Measurements from ENCODE around the gene SURF2. TPM values are rescaled to one million over a fixed set of nuclear protein-coding genes. Genes with fewer than 3 reads are reported as not detected.

The SURF2 gene
- total RNA-seq, 1 donor from 2014 or later: 20.0 TPM

GRCh38 chr9:133397895-133398294 is 41.5 kb downstream of the SURF2 start:
- Mint-ChIP-seq H3K4me1 (ENCODE audit: low read depth, unreplicated experiment) (no peaks in the 10 kb centered on the region), H3K9me3 (ENCODE audit: unreplicated experiment) (no peaks in the 10 kb centered on the region), H3K27me3 (ENCODE audit: low read depth, unreplicated experiment) (peaks cover 38% of the 10 kb centered on the region), H3K4me3 (ENCODE audit: unreplicated experiment) (no peak overlapping the region), H3K36me3 (ENCODE audit: low read depth, unreplicated experiment) (no peaks in the 10 kb centered on the region), H3K27ac (ENCODE audit: unreplicated experiment) (no peak overlapping the region)
- no peaks in the 10 kb centered on the region for H3K9me3 ChIP-seq (ENCODE audit: insufficient read depth, low read depth, low read length)
- H3K4me3 ChIP-seq (ENCODE audit: insufficient read depth, low read depth, low read length): no peak overlapping the region
- no peaks in the 10 kb centered on the region for H3K4me1 ChIP-seq (ENCODE audit: insufficient read depth, low read length)
- H3K79me2 ChIP-seq (ENCODE audit: insufficient read depth, low read length): no peaks in the 10 kb centered on the region
- peaks cover 2% of the 10 kb centered on the region for H3K27me3 ChIP-seq (ENCODE audit: insufficient read depth, low read length)
- FAIRE-seq (no peak), DNase-seq (ENCODE audit: low read depth) (no peak)
- no peak overlapping the region for H3K9ac ChIP-seq (ENCODE audit: low read length)
- peaks cover 6% of the 10 kb centered on the region for H4K20me1 ChIP-seq (ENCODE audit: insufficient read depth, low read length)
- TF ChIP-seq CTCF (IDR thresholded peaks at IDR 0.05; ENCODE audit: insufficient read depth, low read depth, low read length): no peak
- TF ChIP-seq EZH2 (IDR thresholded peaks at IDR 0.05; ENCODE audit: insufficient read depth, low read length): no peak
- no peak overlapping the region for H3K4me2 ChIP-seq (ENCODE audit: low read length)
- H2AFZ ChIP-seq (ENCODE audit: low read depth, low read length): no peak overlapping the region
- H3K36me3 ChIP-seq (ENCODE audit: insufficient read depth, low read length): no peaks in the 10 kb centered on the region
- no peak overlapping the region for H3K27ac ChIP-seq (ENCODE audit: low read depth, low read length)

GRCh38 chr9:133400292-133400691 is 43.9 kb downstream of the SURF2 start:
- Histone ChIP-seq H4K20me1 (ENCODE audit: insufficient read depth, low read length) (peaks cover 11% of the 10 kb centered on the region), H3K4me1 (ENCODE audit: insufficient read depth, low read length) (peaks cover 1% of the 10 kb centered on the region), H3K9me3 (ENCODE audit: insufficient read depth, low read depth, low read length) (no peaks in the 10 kb centered on the region), H2AFZ (ENCODE audit: low read depth, low read length) (no peak overlapping the region), H3K9ac (ENCODE audit: low read length) (no peak overlapping the region), H3K79me2 (ENCODE audit: insufficient read depth, low read length) (no peaks in the 10 kb centered on the region), H3K4me2 (ENCODE audit: low read length) (no peak overlapping the region), H3K36me3 (ENCODE audit: insufficient read depth, low read length) (peaks cover 4% of the 10 kb centered on the region), H3K27ac (ENCODE audit: low read depth, low read length) (no peak overlapping the region), H3K4me3 (ENCODE audit: insufficient read depth, low read depth, low read length) (no peak overlapping the region), H3K27me3 (ENCODE audit: insufficient read depth, low read length) (no peaks in the 10 kb centered on the region)
- Mint-ChIP-seq H3K9me3 (ENCODE audit: unreplicated experiment) (no peaks in the 10 kb centered on the region), H3K4me1 (ENCODE audit: low read depth, unreplicated experiment) (peaks cover 1% of the 10 kb centered on the region), H3K27ac (ENCODE audit: unreplicated experiment) (no peak overlapping the region), H3K36me3 (ENCODE audit: low read depth, unreplicated experiment) (peaks cover 4% of the 10 kb centered on the region), H3K4me3 (ENCODE audit: unreplicated experiment) (no peak overlapping the region), H3K27me3 (ENCODE audit: low read depth, unreplicated experiment) (peaks cover 24% of the 10 kb centered on the region)
- FAIRE-seq: no peak
- DNase-seq (ENCODE audit: low read depth): no peak
- TF ChIP-seq CTCF (IDR thresholded peaks at IDR 0.05; ENCODE audit: insufficient read depth, low read depth, low read length) (no peak), EZH2 (IDR thresholded peaks at IDR 0.05; ENCODE audit: insufficient read depth, low read length) (no peak)

GRCh38 chr9:133401588-133401987 is 45.2 kb downstream of the SURF2 start:
- peaks cover 9% of the 10 kb centered on the region for H3K4me1 ChIP-seq (ENCODE audit: insufficient read depth, low read length)
- peaks cover 23% of the 10 kb centered on the region for H4K20me1 ChIP-seq (ENCODE audit: insufficient read depth, low read length)
- Mint-ChIP-seq H3K27ac (ENCODE audit: unreplicated experiment) (no peak overlapping the region), H3K36me3 (ENCODE audit: low read depth, unreplicated experiment) (peaks cover 8% of the 10 kb centered on the region), H3K4me3 (ENCODE audit: unreplicated experiment) (no peak overlapping the region), H3K27me3 (ENCODE audit: low read depth, unreplicated experiment) (peaks cover 14% of the 10 kb centered on the region), H3K4me1 (ENCODE audit: low read depth, unreplicated experiment) (peaks cover 9% of the 10 kb centered on the region), H3K9me3 (ENCODE audit: unreplicated experiment) (no peaks in the 10 kb centered on the region)
- H3K27ac ChIP-seq (ENCODE audit: low read depth, low read length): no peak overlapping the region
- H3K9me3 ChIP-seq (ENCODE audit: insufficient read depth, low read depth, low read length): no peaks in the 10 kb centered on the region
- FAIRE-seq (no peak), DNase-seq (ENCODE audit: low read depth) (no peak)
- TF ChIP-seq CTCF (IDR thresholded peaks at IDR 0.05; ENCODE audit: insufficient read depth, low read depth, low read length): no peak
- H3K9ac ChIP-seq (ENCODE audit: low read length): no peak overlapping the region
- no peak overlapping the region for H3K4me3 ChIP-seq (ENCODE audit: insufficient read depth, low read depth, low read length)
- H3K79me2 ChIP-seq (ENCODE audit: insufficient read depth, low read length): no peaks in the 10 kb centered on the region
- no peaks in the 10 kb centered on the region for H3K27me3 ChIP-seq (ENCODE audit: insufficient read depth, low read length)
- peaks cover 5% of the 10 kb centered on the region for H3K36me3 ChIP-seq (ENCODE audit: insufficient read depth, low read length)
- no peak overlapping the region for H3K4me2 ChIP-seq (ENCODE audit: low read length)
- H2AFZ ChIP-seq (ENCODE audit: low read depth, low read length): no peak overlapping the region
